HPDE6-E6E7 (cell line): ENCODE data around the gene KIAA2012.
"Not testable (repeated sequence)": the region's sequence is repeated elsewhere in the genome, so short reads cannot be mapped to it uniquely, and the experiment has no call there.

Source experiments
- DNase-seq: peaks from one replicate; pipeline ENCODE4 v3.0.0; 2011; ENCODE audit warnings: missing footprints; ENCODE audit errors: extremely low spot score

KIAA2012 gene

GRCh38 chr2:202194418-202194817 is 121.4 kb downstream of the KIAA2012 start:
- DNase-seq: no peak

GRCh38 chr2:202196727-202197126 is 123.7 kb downstream of the KIAA2012 start:
- DNase-seq: no peak

- DNase-seq: no peak
Measured at GRCh38 chr2:202201220-202202160, 128.4 kb downstream of the KIAA2012 start.

GRCh38 chr2:202203348-202203747 is 130.3 kb downstream of the KIAA2012 start:
- no peak for DNase-seq

GRCh38 chr2:202204855-202205254 is 131.8 kb downstream of the KIAA2012 start:
- no peak for DNase-seq

GRCh38 chr2:202208526-202208925 is 135.5 kb downstream of the KIAA2012 start:
- no peak for DNase-seq

- no peak for DNase-seq
Measured at GRCh38 chr2:202215179-202215578, 142.1 kb downstream of the KIAA2012 start.

GRCh38 chr2:202221873-202222272 is 148.8 kb downstream of the KIAA2012 start:
- DNase-seq: no peak

GRCh38 chr2:202237787-202238233 is 164.8 kb downstream of the KIAA2012 start:
- DNase-seq: peak; percentile 31

GRCh38 chr2:202238234-202239197 is 165.5 kb downstream of the KIAA2012 start, which contains the start of gene SUMO1:
Gene SUMO1, minus strand, starts transcription at chr2:202238597. Its CDS starts 146 bp downstream, at chr2:202238451.
- peak; percentile 79 for DNase-seq

GRCh38 chr2:202247710-202248109 is 174.7 kb downstream of the KIAA2012 start:
- not testable (repeated sequence) for DNase-seq

GRCh38 chr2:202249521-202250253 is 176.6 kb downstream of the KIAA2012 start:
- DNase-seq: peak; percentile 80

GRCh38 chr2:202251494-202251893 is 178.4 kb downstream of the KIAA2012 start:
- DNase-seq: no peak
